GM19324 (cell line): ENCODE measurements around the gene SPATA19.

Experiments
- ATAC-seq: cut with Tn5 transposase; IDR thresholded peaks from one replicate; pipeline ENCODE4 v1.9.1; 2021; ENCODE audit warnings: mild to moderate bottlenecking, moderate library complexity; ENCODE audit not compliant: unreplicated experiment, low FRiP score

The SPATA19 gene

GRCh38 chr11:133819746-133820315 lies 25.5 kb downstream of the SPATA19 start:
- no peak for ATAC-seq

- no peak for ATAC-seq
Measured at GRCh38 chr11:133819114-133819513, 26.2 kb downstream of the SPATA19 start.

GRCh38 chr11:133818302-133818701 lies 27.0 kb downstream of the SPATA19 start:
- ATAC-seq, result no peak

GRCh38 chr11:133817449-133817848 lies 27.9 kb downstream of the SPATA19 start:
- no peak for ATAC-seq

GRCh38 chr11:133816146-133816870 lies 29.0 kb downstream of the SPATA19 start:
- no peak for ATAC-seq

- ATAC-seq, result no peak
Measured at GRCh38 chr11:133815636-133816035, 29.7 kb downstream of the SPATA19 start.

- no peak for ATAC-seq
Measured at GRCh38 chr11:133814588-133815100, 30.7 kb downstream of the SPATA19 start.

GRCh38 chr11:133811850-133812685 lies 33.2 kb downstream of the SPATA19 start:
- no peak for ATAC-seq

GRCh38 chr11:133810766-133811165 lies 34.5 kb downstream of the SPATA19 start:
- ATAC-seq, result no peak

GRCh38 chr11:133809569-133810491 lies 35.5 kb downstream of the SPATA19 start:
- ATAC-seq, result no peak

- ATAC-seq, result no peak
Measured at GRCh38 chr11:133808393-133809140, 36.7 kb downstream of the SPATA19 start.

- ATAC-seq, result no peak
Measured at GRCh38 chr11:133803026-133803425, 42.3 kb downstream of the SPATA19 start.

- no peak for ATAC-seq
Measured at GRCh38 chr11:133801356-133801755, 44.0 kb downstream of the SPATA19 start.

- no peak for ATAC-seq
Measured at GRCh38 chr11:133800666-133801065, 44.6 kb downstream of the SPATA19 start.

- ATAC-seq, result no peak
Measured at GRCh38 chr11:133797554-133797953, 47.8 kb downstream of the SPATA19 start.

- no peak for ATAC-seq
Measured at GRCh38 chr11:133796043-133796795, 49.1 kb downstream of the SPATA19 start.

GRCh38 chr11:133795088-133795487 lies 50.2 kb downstream of the SPATA19 start:
- no peak for ATAC-seq

GRCh38 chr11:133794205-133794604 lies 51.1 kb downstream of the SPATA19 start:
- no peak for ATAC-seq
